Gastrocnemius medialis (tissue), 4 donors: ENCODE results near the gene LHPP. TPM values are rescaled to one million over a fixed set of nuclear protein-coding genes. Genes with fewer than 3 reads are reported as not detected.

Experiments used
- ATAC-seq, 2 donors: fragments of 150-250 bp; one replicate each; pipeline ENCODE4 v1.9.1; 2016
- DNase-seq, 2 donors: peaks; one replicate each; pipeline ENCODE4 v3.0.0-alpha.2; 2019
- H3K27ac ChIP-seq, 4 donors: fragments of 200-600 bp; sonication (generic); 1 replicate in 1 of 4; 2 replicates in 3 of 4; pipeline ENCODE4 v1.5.1; 2016 to 2018; ENCODE audit warnings: mild to moderate bottlenecking in 2 of 4, moderate library complexity in 1 of 4
- H3K27me3 ChIP-seq, 3 donors: fragments of 200-600 bp; sonication (generic) in 2 of 3; 1 replicate in 1 of 3; 2 replicates in 2 of 3; pipeline versions ENCODE4 v1.5.1 to v1.6.0; 2016 to 2019; ENCODE audit warnings: mild to moderate bottlenecking in 1 of 3, moderate library complexity in 1 of 3
- H3K36me3 ChIP-seq, 2 donors: fragments of 200-600 bp; sonication (generic) in 1 of 2; one replicate each; pipeline ENCODE4 v1.5.1; 2017 to 2018
- H3K4me1 ChIP-seq, 2 donors: fragments of 200-600 bp; sonication (generic) in 1 of 2; one replicate each; pipeline ENCODE4 v1.5.1; 2016 to 2017; ENCODE audit warnings: mild to moderate bottlenecking in 2 of 2
- H3K4me3 ChIP-seq, 4 donors: fragments of 200-600 bp; sonication (generic) in 3 of 4; 1 replicate in 1 of 4; 2 replicates in 3 of 4; pipeline ENCODE4 v1.5.1; 2016 to 2019; ENCODE audit warnings: mild to moderate bottlenecking in 2 of 4
- H3K9me3 ChIP-seq, 3 donors: fragments of 200-600 bp; sonication (generic) in 2 of 3; 1 replicate in 1 of 3; 2 replicates in 2 of 3; pipeline ENCODE4 v1.5.1; 2016 to 2019
- CTCF ChIP-seq, 5 experiments: fragments of 450-650 bp in 3 of 5; fragments of 200-600 bp in 2 of 5; sonication (generic) in 2 of 5; IDR thresholded peaks in 4 of 5; conservative IDR thresholded peaks in 1 of 5; 1 replicate in 4 of 5; 2 replicates in 1 of 5; pipeline ENCODE4 v1.5.1; 2016 to 2019; ENCODE audit warnings: antibody characterized with exemption in 5 of 5, mild to moderate bottlenecking in 3 of 5, moderate library complexity in 3 of 5
- POLR2A ChIP-seq, 2 donors: fragments of 450-650 bp; IDR thresholded peaks; one replicate each; pipeline ENCODE4 v1.6.1; 2017; ENCODE audit warnings: antibody characterized with exemption in 2 of 2, mild to moderate bottlenecking in 2 of 2, moderate library complexity in 2 of 2
- in situ Hi-C, 4 donors: fragments of 200-750 bp; cut with MboI; loops; one replicate each; pipeline versions ENCODE4 v1.15.0 to v1.8.0; 2017; ENCODE audit warnings: low sequenced_read_pairs in 4 of 4
- intact Hi-C: fragments of 100-400 bp; cut with DNase I; formaldehyde crosslinking; loops from one replicate; pipeline ENCODE4 v1.15.1; 2023; ENCODE audit warnings: low total_unique reads
- total RNA-seq, 4 donors: library from RNA; depleted of rRNA; stranded (reverse); fragments of >200 nt; gene quantifications; one replicate each; pipeline versions ENCODE4 v1.1.0 to v1.2.3, GENCODE V29; 2016

LHPP gene
- total RNA-seq, 4 donors from 2014 or later: 4.9 to 16.0 (median 12.2) TPM

GRCh38 chr10:124566981-124567835 lies 105.6 kb downstream of the LHPP start:
- H3K36me3 ChIP-seq: no peaks in the 10 kb centered on the region
- H3K4me1 ChIP-seq: peaks cover 22 to 30% of the 10 kb centered on the region in 2 donors
- intact Hi-C loops (no loop called here), in situ Hi-C loops (no loop called here)
- TF ChIP-seq POLR2A (IDR thresholded peaks at IDR 0.05) (no peak), CTCF (IDR thresholded peaks at IDR 0.05 in 4 of 5, conservative IDR thresholded peaks at IDR 0.05 in 1 of 5) (no peak)
- H3K4me3 ChIP-seq: no peak overlapping the region
- no peaks in the 10 kb centered on the region for H3K9me3 ChIP-seq
- H3K27ac ChIP-seq: peak overlapping the region in 3 of 4 donors; percentile 94 to 99 (median 96)
- DNase-seq (no peak), ATAC-seq (no peak)
- H3K27me3 ChIP-seq: no peaks in the 10 kb centered on the region

GRCh38 chr10:124568339-124568738 lies 106.7 kb downstream of the LHPP start:
- Histone ChIP-seq H3K4me1 (peaks cover 17 to 20% of the 10 kb centered on the region in 2 donors), H3K4me3 (no peak overlapping the region), H3K27ac (no peak overlapping the region), H3K36me3 (no peaks in the 10 kb centered on the region), H3K9me3 (no peaks in the 10 kb centered on the region), H3K27me3 (no peaks in the 10 kb centered on the region)
- DNase-seq (no peak), ATAC-seq (no peak)
- TF ChIP-seq POLR2A (IDR thresholded peaks at IDR 0.05): no peak
- no peak for TF ChIP-seq CTCF (IDR thresholded peaks at IDR 0.05 in 4 of 5, conservative IDR thresholded peaks at IDR 0.05 in 1 of 5)
- in situ Hi-C loops: no loop called here
- intact Hi-C loops: no loop called here

- no peaks in the 10 kb centered on the region for H3K9me3 ChIP-seq
- in situ Hi-C loops: no loop called here
- no peak for ATAC-seq
- no peaks in the 10 kb centered on the region for H3K36me3 ChIP-seq
- DNase-seq: no peak
- TF ChIP-seq POLR2A (IDR thresholded peaks at IDR 0.05) (no peak), CTCF (IDR thresholded peaks at IDR 0.05 in 4 of 5, conservative IDR thresholded peaks at IDR 0.05 in 1 of 5) (no peak)
- peaks cover 17 to 18% of the 10 kb centered on the region in 2 donors for H3K4me1 ChIP-seq
- H3K27ac ChIP-seq: no peak overlapping the region
- H3K4me3 ChIP-seq: no peak overlapping the region
- intact Hi-C loops: no loop called here
- H3K27me3 ChIP-seq: no peaks in the 10 kb centered on the region
These were observed 107.4 kb downstream of the LHPP start for GRCh38 chr10:124568848-124569622.

GRCh38 chr10:124569623-124570470 lies 108.2 kb downstream of the LHPP start:
- Histone ChIP-seq H3K4me3 (no peak overlapping the region), H3K36me3 (no peaks in the 10 kb centered on the region), H3K27ac (no peak overlapping the region), H3K9me3 (no peaks in the 10 kb centered on the region), H3K27me3 (no peaks in the 10 kb centered on the region), H3K4me1 (peaks cover 17% of the 10 kb centered on the region in 2 donors)
- in situ Hi-C loops (no loop called here), intact Hi-C loops (no loop called here)
- no peak for TF ChIP-seq CTCF (IDR thresholded peaks at IDR 0.05 in 4 of 5, conservative IDR thresholded peaks at IDR 0.05 in 1 of 5)
- no peak for TF ChIP-seq POLR2A (IDR thresholded peaks at IDR 0.05)
- DNase-seq (no peak), ATAC-seq (no peak)
